Naive thymus-derived CD4-positive, alpha-beta T cell (primary cell): ENCODE data around the gene PPP5C. TPM values are rescaled to one million over a fixed set of nuclear protein-coding genes. Genes with fewer than 3 reads are reported as not detected.
"Not testable (repeated sequence)": the region's sequence is repeated elsewhere in the genome, so short reads cannot be mapped to it uniquely, and the experiment has no call there.

Experiments
- ATAC-seq: fragments of 150-1000 bp; cut with Tn5 transposase; 2 replicates; pipeline ENCODE4 v1.10.0; 2021; ENCODE audit warnings: mild to moderate bottlenecking, moderate library complexity
- CTCF ChIA-PET: fragments of 350-600 bp; sonication (Branson Sonifier 250); formaldehyde crosslinking; loops from one replicate; lab custom pipeline; 2021; ENCODE audit warnings: antibody characterized with exemption; lab: Charles Lee
- POLR2A ChIA-PET: fragments of 350-600 bp; sonication (Branson Sonifier 250); formaldehyde crosslinking; loops from one replicate; lab custom pipeline; 2021; ENCODE audit warnings: antibody characterized with exemption, inconsistent platforms; lab: Charles Lee
- DNase-seq, 9 donors: peaks; one replicate each; pipeline versions ENCODE4 v3.0.0 to v3.0.0-alpha.2; 2020 to 2022; ENCODE audit warnings: mixed read lengths in 1 of 9
- H3K27ac ChIP-seq: one replicate; pipeline ENCODE4 v1.7.0; 2013; ENCODE audit warnings: mild to moderate bottlenecking, low read depth, low read length, moderate library complexity
- H3K27me3 ChIP-seq, 2 donors: one replicate each; pipeline ENCODE4 v1.7.0; 2013; ENCODE audit warnings: low read length in 2 of 2, mild to moderate bottlenecking in 2 of 2, moderate library complexity in 2 of 2; ENCODE audit not compliant: control insufficient read depth in 2 of 2, insufficient read depth in 2 of 2
- H3K36me3 ChIP-seq, 3 experiments: 1 replicate in 2 of 3; 2 replicates in 1 of 3; pipeline ENCODE4 v1.7.0; 2013; ENCODE audit warnings: low read length in 3 of 3, mild to moderate bottlenecking in 3 of 3, moderate library complexity in 1 of 3; ENCODE audit not compliant: insufficient read depth in 3 of 3, control insufficient read depth in 2 of 3
- H3K4me1 ChIP-seq, 2 donors: one replicate each; pipeline ENCODE4 v1.7.0; 2013; ENCODE audit warnings: low read length in 2 of 2, mild to moderate bottlenecking in 2 of 2, moderate library complexity in 1 of 2; ENCODE audit not compliant: control insufficient read depth in 2 of 2, insufficient read depth in 2 of 2
- H3K4me3 ChIP-seq: 2 replicates; pipeline ENCODE4 v1.7.0; 2013; ENCODE audit warnings: mild to moderate bottlenecking, low read length
- H3K9me3 ChIP-seq, 3 experiments: 1 replicate in 2 of 3; 2 replicates in 1 of 3; pipeline ENCODE4 v1.7.0; 2013; ENCODE audit warnings: low read length in 3 of 3; ENCODE audit not compliant: control insufficient read depth in 2 of 3
- H3K27ac Mint-ChIP-seq, 9 donors: one replicate each; pipeline ENCODE4 v1.8.0; 2020 to 2022; ENCODE audit warnings: mixed read lengths in 9 of 9, mild to moderate bottlenecking in 8 of 9, moderate library complexity in 5 of 9, inconsistent platforms in 2 of 9
- H3K27me3 Mint-ChIP-seq, 5 donors: one replicate each; pipeline ENCODE4 v1.8.0; 2021 to 2022; ENCODE audit warnings: mixed read lengths in 5 of 5, mild to moderate bottlenecking in 1 of 5
- H3K36me3 Mint-ChIP-seq, 5 donors: one replicate each; pipeline ENCODE4 v1.8.0; 2020 to 2022; ENCODE audit warnings: mixed read lengths in 5 of 5, mild to moderate bottlenecking in 3 of 5, inconsistent platforms in 1 of 5
- H3K4me1 Mint-ChIP-seq, 7 donors: one replicate each; pipeline ENCODE4 v1.8.0; 2020 to 2022; ENCODE audit warnings: mixed read lengths in 7 of 7, mild to moderate bottlenecking in 3 of 7, inconsistent platforms in 1 of 7
- H3K4me3 Mint-ChIP-seq, 10 donors: one replicate each; pipeline ENCODE4 v1.8.0; 2020 to 2022; ENCODE audit warnings: mild to moderate bottlenecking in 10 of 10, mixed read lengths in 10 of 10, moderate library complexity in 6 of 10, inconsistent platforms in 2 of 10
- H3K9me3 Mint-ChIP-seq, 11 donors: one replicate each; pipeline ENCODE4 v1.8.0; 2020 to 2022; ENCODE audit warnings: mixed read lengths in 11 of 11, mild to moderate bottlenecking in 4 of 11, inconsistent platforms in 1 of 11, moderate library complexity in 1 of 11
- intact Hi-C, 2 donors: fragments of 100-400 bp; cut with micrococcal nuclease; formaldehyde crosslinking; loops; one replicate each; pipeline ENCODE4 v1.15.1; 2023
- polyA plus RNA-seq, 2 donors: library from polyadenylated mRNA; unstranded; fragments of 300-500 nt; fragmentation: Illumina TruSeq; gene quantifications; one replicate each; pipeline ENCODE4 v1.2.3, GENCODE V29; 2021
- total RNA-seq, 6 experiments: library from RNA in 5 of 6; stranded (reverse) in 5 of 6; gene quantifications; 1 replicate in 5 of 6; 2 replicates in 1 of 6; pipeline ENCODE4 v1.2.3 and lab custom pipeline; 2021 to 2026

Gene PPP5C
- total and polyA plus RNA-seq, 7 experiments from 2014 or later = 17.4 to 107 (median 44.7) TPM

- POLR2A ChIA-PET = interaction anchor here (0.6 kb wide), 1 partner anchor 421 kb away, joined by 4 read pairs; no protein-coding TSS in a partner anchor
- H3K4me3 Mint-ChIP-seq, H3K4me1 ChIP-seq, intact Hi-C loops, H3K4me3 ChIP-seq, H3K27ac Mint-ChIP-seq, H3K27ac ChIP-seq, DNase-seq, H3K27me3 ChIP-seq, H3K9me3 Mint-ChIP-seq, ATAC-seq, CTCF ChIA-PET, H3K9me3 ChIP-seq, H3K36me3 ChIP-seq, H3K36me3 Mint-ChIP-seq: not testable (repeated sequence)
- H3K4me1 Mint-ChIP-seq = peaks cover 0 to 14% (median 10%) of the 10 kb centered on the region in 7 donors
- H3K27me3 Mint-ChIP-seq = peaks cover 57 to 82% (median 72%) of the 10 kb centered on the region in 5 donors
Observed at GRCh38 chr19:46414899-46415298, 68.0 kb downstream of the PPP5C start.

DNA sequence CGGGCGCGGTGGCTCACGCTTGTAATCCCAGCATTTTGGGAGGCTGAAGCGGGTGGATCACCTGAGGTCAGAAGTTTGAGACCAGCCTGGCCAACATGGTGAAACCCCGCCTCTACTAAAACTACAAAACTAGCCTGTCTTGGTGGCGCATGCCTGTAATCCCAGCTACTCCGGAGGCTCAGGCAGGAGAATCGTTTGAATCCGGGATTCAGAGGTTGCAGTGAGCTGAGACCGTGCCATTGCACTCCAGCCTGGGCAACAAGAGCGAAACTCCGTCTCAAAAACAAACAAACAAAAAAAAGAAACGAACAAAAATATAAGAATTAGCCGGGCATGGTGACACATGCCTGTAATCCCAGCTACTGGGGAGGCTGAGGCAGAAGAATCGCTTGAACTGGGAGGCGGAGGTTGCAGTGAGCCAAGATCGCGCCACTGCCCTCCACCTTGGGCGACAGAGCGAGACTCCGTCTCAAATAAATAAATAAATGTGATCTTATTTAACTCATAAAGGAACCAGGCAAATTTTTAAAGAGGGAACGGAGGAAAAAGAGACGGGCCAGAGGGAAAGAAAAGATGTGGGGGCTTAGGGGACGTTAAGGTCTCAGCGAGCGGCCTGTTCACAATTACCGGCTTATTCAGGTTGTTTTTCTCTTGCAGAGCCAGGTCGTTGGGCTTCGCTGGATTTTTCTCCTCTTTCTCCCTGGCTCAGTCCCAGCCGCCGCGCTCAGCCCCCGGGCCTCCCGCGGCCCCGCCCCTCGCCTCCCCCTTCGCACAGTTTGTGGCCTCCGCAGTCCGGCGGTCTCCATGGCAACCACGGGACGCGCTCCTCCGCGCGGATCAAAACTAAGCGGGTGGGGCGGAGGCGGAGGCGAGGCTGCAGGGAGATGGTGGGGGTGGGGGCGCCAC is 69.2 kb downstream of the PPP5C start:
- H3K27ac Mint-ChIP-seq, H3K9me3 ChIP-seq, H3K36me3 ChIP-seq, H3K36me3 Mint-ChIP-seq, H3K9me3 Mint-ChIP-seq, ATAC-seq, DNase-seq, H3K27me3 ChIP-seq, H3K4me1 ChIP-seq, intact Hi-C loops, H3K4me3 ChIP-seq, CTCF ChIA-PET, H3K27ac ChIP-seq, POLR2A ChIA-PET: not testable (repeated sequence)
- peaks cover 0 to 14% (median 10%) of the 10 kb centered on the region in 7 donors for H3K4me1 Mint-ChIP-seq
- peaks cover 52 to 74% (median 62%) of the 10 kb centered on the region in 5 donors for H3K27me3 Mint-ChIP-seq
- H3K4me3 Mint-ChIP-seq = peak overlapping the region in 5 of 10 donors; percentile 16 to 58 (median 35)

DNA sequence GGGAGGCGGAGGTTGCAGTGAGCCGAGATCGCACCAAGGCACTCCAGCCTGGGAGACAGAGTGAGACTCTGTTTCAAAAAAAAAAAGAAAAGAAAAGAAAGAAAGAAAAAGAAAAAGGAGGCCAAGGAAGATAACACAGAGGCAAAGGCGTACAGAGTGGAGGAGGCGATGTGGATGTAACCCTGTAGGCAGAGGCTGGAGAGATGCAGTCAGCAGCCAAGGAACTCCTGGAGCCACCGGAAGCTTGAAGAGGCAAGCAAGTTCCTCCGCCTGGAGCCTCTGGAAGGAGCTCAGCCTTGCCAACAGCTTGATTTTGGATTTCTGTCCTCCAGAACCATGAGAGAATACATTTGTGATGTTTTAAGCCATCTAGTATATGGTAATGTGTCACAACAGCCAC is 73.2 kb downstream of the PPP5C start:
- no peak for DNase-seq
- no peak overlapping the region for H3K4me3 Mint-ChIP-seq
- Histone ChIP-seq H3K9me3 (no peaks in the 10 kb centered on the region), H3K4me3 (no peak overlapping the region), H3K27ac (no peak overlapping the region), H3K36me3 (no peaks in the 10 kb centered on the region), H3K27me3 (peaks cover 2 to 3% of the 10 kb centered on the region in 2 donors), H3K4me1 (no peaks in the 10 kb centered on the region)
- H3K9me3 Mint-ChIP-seq = peaks cover 0 to 1% (median 0%) of the 10 kb centered on the region in 11 donors
- CTCF ChIA-PET = no interaction called here
- intact Hi-C loops = no loop called here
- H3K27ac Mint-ChIP-seq = no peak overlapping the region
- H3K36me3 Mint-ChIP-seq = no peaks in the 10 kb centered on the region
- POLR2A ChIA-PET = no interaction called here
- H3K27me3 Mint-ChIP-seq = peaks cover 36 to 61% (median 46%) of the 10 kb centered on the region in 5 donors
- ATAC-seq = no peak
- H3K4me1 Mint-ChIP-seq = peaks cover 0 to 12% (median 4%) of the 10 kb centered on the region in 7 donors

- Histone ChIP-seq H3K27me3 (peaks cover 0 to 10% of the 10 kb centered on the region in 2 donors), H3K4me1 (peaks cover 0 to 4% of the 10 kb centered on the region in 2 donors), H3K4me3 (no peak overlapping the region), H3K27ac (no peak overlapping the region), H3K9me3 (no peaks in the 10 kb centered on the region), H3K36me3 (no peaks in the 10 kb centered on the region)
- ATAC-seq (no peak), DNase-seq (no peak)
- Mint-ChIP-seq H3K9me3 (peaks cover 0 to 1% (median 0%) of the 10 kb centered on the region in 11 donors), H3K36me3 (no peaks in the 10 kb centered on the region), H3K27me3 (peaks cover 35 to 61% (median 47%) of the 10 kb centered on the region in 5 donors), H3K4me3 (no peak overlapping the region), H3K4me1 (peaks cover 9 to 15% (median 14%) of the 10 kb centered on the region in 7 donors), H3K27ac (no peak overlapping the region)
- ChIA-PET POLR2A (no interaction called here), CTCF (interaction anchor here (0.6 kb wide), 1 partner anchor 91 kb away, joined by 3 read pairs; no protein-coding TSS in a partner anchor)
- intact Hi-C loops = no loop called here
Observed at GRCh38 chr19:46422344-46422743, 75.5 kb downstream of the PPP5C start.

- Histone ChIP-seq H3K27me3 (peaks cover 0 to 10% of the 10 kb centered on the region in 2 donors), H3K27ac (no peak overlapping the region), H3K4me3 (no peak overlapping the region), H3K9me3 (no peaks in the 10 kb centered on the region), H3K36me3 (no peaks in the 10 kb centered on the region), H3K4me1 (peaks cover 0 to 4% of the 10 kb centered on the region in 2 donors)
- ChIA-PET CTCF (interaction anchor here (0.7 kb wide), 1 partner anchor 461 kb away, joined by 3 read pairs; no protein-coding TSS in a partner anchor), POLR2A (no interaction called here)
- Mint-ChIP-seq H3K27ac (no peak overlapping the region), H3K36me3 (no peaks in the 10 kb centered on the region), H3K4me3 (no peak overlapping the region), H3K27me3 (peaks cover 43 to 64% (median 56%) of the 10 kb centered on the region in 5 donors), H3K9me3 (peaks cover 0 to 1% (median 0%) of the 10 kb centered on the region in 11 donors), H3K4me1 (peaks cover 11 to 21% (median 16%) of the 10 kb centered on the region in 7 donors)
- intact Hi-C loops = no loop called here
- DNase-seq (no peak), ATAC-seq (no peak)
Observed at GRCh38 chr19:46423188-46423587, 76.3 kb downstream of the PPP5C start.

GRCh38 chr19:46426035-46426505 is 79.2 kb downstream of the PPP5C start:
- ChIA-PET CTCF (no interaction called here), POLR2A (no interaction called here)
- no peak for ATAC-seq
- intact Hi-C loops = no loop called here
- Mint-ChIP-seq H3K27me3 (peaks cover 61 to 78% (median 68%) of the 10 kb centered on the region in 5 donors), H3K4me3 (peak overlapping the region in 9 of 10 donors; percentile 12 to 82 (median 62)), H3K27ac (no peak overlapping the region), H3K9me3 (peaks cover 0 to 3% (median 0%) of the 10 kb centered on the region in 11 donors), H3K36me3 (no peaks in the 10 kb centered on the region), H3K4me1 (peaks cover 24 to 33% (median 26%) of the 10 kb centered on the region in 7 donors)
- no peak for DNase-seq
- Histone ChIP-seq H3K27me3 (peaks cover 0 to 10% of the 10 kb centered on the region in 2 donors), H3K9me3 (no peaks in the 10 kb centered on the region), H3K4me1 (peaks cover 0 to 4% of the 10 kb centered on the region in 2 donors), H3K36me3 (no peaks in the 10 kb centered on the region), H3K4me3 (peak overlapping the region; percentile 33), H3K27ac (no peak overlapping the region)
